CD14-positive monocyte (primary cell): ENCODE results near the gene TMEM184A. TPM values are rescaled to one million over a fixed set of nuclear protein-coding genes. Genes with fewer than 3 reads are reported as not detected.

Source experiments
- DNase-seq, 3 donors: peaks; one replicate each; pipeline ENCODE4 v3.0.0-alpha.2; 2011 to 2022
- H2AFZ ChIP-seq: 2 replicates; pipeline ENCODE4 v1.6.0; 2012; ENCODE audit warnings: mild to moderate bottlenecking, low read depth, low read length, inconsistent platforms; ENCODE audit not compliant: insufficient read depth, poor library complexity, severe bottlenecking
- H3K27ac ChIP-seq, 2 donors: 1 replicate in 1 of 2; 2 replicates in 1 of 2; pipeline ENCODE4 v1.5.1; 2012 to 2013; ENCODE audit warnings: low read length in 2 of 2, control low read depth in 1 of 2, inconsistent platforms in 1 of 2, low read depth in 1 of 2, mild to moderate bottlenecking in 1 of 2
- H3K27me3 ChIP-seq, 2 donors: one replicate each; pipeline versions ENCODE4 v1.6.0 to v1.6.1; 2011 to 2013; ENCODE audit warnings: low read length in 2 of 2; ENCODE audit not compliant: control insufficient read depth in 2 of 2, insufficient read depth in 2 of 2
- H3K36me3 ChIP-seq, 2 donors: replicated peaks in 1 of 2; 1 replicate in 1 of 2; 2 replicates in 1 of 2; pipeline versions ENCODE4 v1.5.1 to v1.6.1; 2012 to 2013; ENCODE audit warnings: low read length in 2 of 2, control low read depth in 1 of 2, inconsistent platforms in 1 of 2, mild to moderate bottlenecking in 1 of 2; ENCODE audit not compliant: insufficient read depth in 2 of 2, control insufficient read depth in 1 of 2
- H3K4me1 ChIP-seq, 2 donors: 1 replicate in 1 of 2; 2 replicates in 1 of 2; pipeline versions ENCODE4 v1.5.1 to v1.6.1; 2012 to 2013; ENCODE audit warnings: low read length in 2 of 2, control low read depth in 1 of 2, inconsistent platforms in 1 of 2, mild to moderate bottlenecking in 1 of 2, moderate library complexity in 1 of 2; ENCODE audit not compliant: insufficient read depth in 2 of 2, control insufficient read depth in 1 of 2
- H3K4me2 ChIP-seq: replicated peaks from 2 replicates; pipeline ENCODE3; 2012; ENCODE audit warnings: low read length, moderate library complexity, mild to moderate bottlenecking; ENCODE audit not compliant: poor library complexity, severe bottlenecking; ENCODE audit errors: extremely low read depth
- H3K4me3 ChIP-seq, 3 experiments: fragments of 200-600 bp in 1 of 3; sonication (generic) in 1 of 3; replicated peaks in 1 of 3; 1 replicate in 2 of 3; 2 replicates in 1 of 3; pipeline ENCODE4 v1.5.1; 2011 to 2013; ENCODE audit warnings: low read length in 3 of 3, mild to moderate bottlenecking in 3 of 3, control low read depth in 2 of 3, low read depth in 2 of 3, inconsistent platforms in 1 of 3, moderate library complexity in 1 of 3
- H3K79me2 ChIP-seq: 2 replicates; pipeline ENCODE4 v1.6.0; 2012; ENCODE audit warnings: mild to moderate bottlenecking, control low read depth, inconsistent platforms, low read length, moderate library complexity; ENCODE audit not compliant: insufficient read depth
- H3K9ac ChIP-seq: 2 replicates; pipeline ENCODE4 v1.6.0; 2017; ENCODE audit warnings: low read length, mild to moderate bottlenecking; ENCODE audit not compliant: insufficient read depth, poor library complexity, severe bottlenecking
- H3K9me3 ChIP-seq, 2 donors: replicated peaks in 1 of 2; 1 replicate in 1 of 2; 2 replicates in 1 of 2; pipeline versions ENCODE4 v1.5.1 to v1.6.1; 2012 to 2013; ENCODE audit warnings: low read length in 2 of 2, control low read depth in 1 of 2; ENCODE audit not compliant: control insufficient read depth in 1 of 2, insufficient read depth in 1 of 2
- H4K20me1 ChIP-seq: 2 replicates; pipeline ENCODE4 v1.6.0; 2012; ENCODE audit warnings: mild to moderate bottlenecking, low read length, control low read depth, moderate library complexity; ENCODE audit not compliant: insufficient read depth
- H3K27ac Mint-ChIP-seq, 7 donors: one replicate each; pipeline ENCODE4 v1.8.0; 2020; ENCODE audit warnings: mild to moderate bottlenecking in 7 of 7, mixed read lengths in 7 of 7, moderate library complexity in 6 of 7, inconsistent platforms in 2 of 7
- H3K27me3 Mint-ChIP-seq, 3 donors: one replicate each; pipeline ENCODE4 v1.8.0; 2021 to 2022; ENCODE audit warnings: low read depth in 3 of 3, mild to moderate bottlenecking in 3 of 3, mixed read lengths in 3 of 3, moderate library complexity in 3 of 3, inconsistent platforms in 1 of 3
- H3K36me3 Mint-ChIP-seq, 2 donors: one replicate each; pipeline ENCODE4 v1.8.0; 2020; ENCODE audit warnings: mixed read lengths in 2 of 2, inconsistent platforms in 1 of 2, mild to moderate bottlenecking in 1 of 2
- H3K4me1 Mint-ChIP-seq: one replicate; pipeline ENCODE4 v1.8.0; 2020; ENCODE audit warnings: mild to moderate bottlenecking, mixed read lengths
- H3K4me3 Mint-ChIP-seq, 2 donors: one replicate each; pipeline ENCODE4 v1.8.0; 2020; ENCODE audit warnings: mild to moderate bottlenecking in 2 of 2, mixed read lengths in 2 of 2, moderate library complexity in 1 of 2
- H3K9me3 Mint-ChIP-seq, 7 donors: one replicate each; pipeline ENCODE4 v1.8.0; 2020 to 2022; ENCODE audit warnings: mixed read lengths in 7 of 7, mild to moderate bottlenecking in 6 of 7, moderate library complexity in 6 of 7, inconsistent platforms in 2 of 7
- WGBS: methylation state at CpG from one replicate; pipeline ENCODE4 v1.1.5; 2013; ENCODE audit warnings: missing lambda C conversion rate; ENCODE audit not compliant: insufficient coverage; 5-methylcytosine and 5-hydroxymethylcytosine counted together
- intact Hi-C, 2 donors: fragments of 100-400 bp; cut with micrococcal nuclease; formaldehyde crosslinking; loops; one replicate each; pipeline versions ENCODE4 v1.15.0 to v1.15.1; 2023
- polyA plus RNA-seq, 3 donors: library from polyadenylated mRNA; depleted of rRNA in 1 of 3; unstranded in 2 of 3; stranded (reverse) in 1 of 3; fragments of 300-500 nt in 2 of 3; fragments of >200 nt in 1 of 3; fragmentation: Illumina TruSeq in 2 of 3; gene quantifications; 1 replicate in 2 of 3; 2 replicates in 1 of 3; pipeline ENCODE4 v1.2.3, GENCODE V29; 2012 to 2021
- TF ChIP-seq, protein P1 (sequence below): fragments of 200-600 bp; IDR thresholded peaks from one replicate; pipeline ENCODE4 v1.8.0; 2022; ENCODE audit warnings: antibody characterized with exemption, mild to moderate bottlenecking

Gene TMEM184A
- polyA plus RNA-seq, 3 donors: not detected

DNA sequence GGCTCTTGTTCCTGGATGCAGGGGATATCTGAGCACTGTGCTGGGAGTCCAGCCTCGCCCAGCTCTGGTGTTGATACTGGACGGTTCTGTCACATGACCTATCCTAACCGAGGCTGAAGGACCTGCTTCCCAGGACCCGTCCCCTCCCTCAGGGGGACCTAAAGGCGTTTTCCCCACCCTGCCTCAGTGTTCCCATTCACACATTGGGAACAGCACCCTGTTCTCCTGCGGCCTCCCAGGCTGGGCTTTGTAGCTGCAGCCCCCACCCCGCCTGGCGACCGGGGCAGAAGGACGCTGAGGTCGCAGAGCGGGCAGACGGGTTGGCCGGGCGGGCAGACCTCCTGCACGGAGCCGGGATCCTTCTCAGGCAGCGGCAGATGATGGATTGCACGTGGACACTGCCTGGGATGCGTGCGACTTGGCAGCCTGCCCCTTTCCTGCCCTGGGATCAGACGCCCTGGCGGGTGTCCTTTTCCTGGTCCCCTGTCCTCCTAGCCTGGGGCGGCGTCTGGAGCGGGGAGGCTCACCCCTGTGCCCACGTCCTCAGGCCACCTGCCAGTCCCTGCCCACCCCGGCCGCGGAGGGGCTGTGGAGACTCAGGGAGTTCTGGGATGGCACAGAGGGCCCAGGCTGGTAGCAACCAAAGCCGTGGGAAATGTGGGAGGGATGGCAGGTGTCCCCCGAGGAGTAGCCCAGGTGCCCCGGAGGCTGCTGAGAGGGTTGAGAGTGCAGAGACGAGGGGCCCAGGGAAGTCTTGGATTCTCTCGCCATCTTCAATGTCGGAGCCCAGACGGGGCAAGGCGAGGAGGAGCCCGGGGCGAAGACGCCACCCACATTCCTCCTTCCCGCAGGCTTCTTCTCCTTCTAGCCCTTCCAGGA is 31.1 kb upstream of the TMEM184A start:
- WGBS: 94% methylated on average over 33 of the region's 42 CpGs
- H3K4me2 ChIP-seq: no peak overlapping the region
- no peak overlapping the region for H2AFZ ChIP-seq
- peaks cover 2 to 13% of the 10 kb centered on the region in 2 donors for H3K27me3 ChIP-seq
- DNase-seq: no peak
- H3K4me3 ChIP-seq: no peak overlapping the region
- no peak overlapping the region for H3K27ac ChIP-seq
- Mint-ChIP-seq H3K4me3 (no peak overlapping the region), H3K4me1 (no peaks in the 10 kb centered on the region), H3K27ac (no peak overlapping the region), H3K27me3 (peaks cover 20 to 25% (median 22%) of the 10 kb centered on the region in 3 donors), H3K9me3 (peaks cover 6 to 15% (median 10%) of the 10 kb centered on the region in 7 donors), H3K36me3 (no peaks in the 10 kb centered on the region)
- no peaks in the 10 kb centered on the region for H3K4me1 ChIP-seq
- no peaks in the 10 kb centered on the region for H3K36me3 ChIP-seq
- no peaks in the 10 kb centered on the region for H4K20me1 ChIP-seq
- intact Hi-C loops: no loop called here
- peaks cover 6 to 10% of the 10 kb centered on the region in 2 donors for H3K9me3 ChIP-seq
- TF ChIP-seq, protein P1, sequence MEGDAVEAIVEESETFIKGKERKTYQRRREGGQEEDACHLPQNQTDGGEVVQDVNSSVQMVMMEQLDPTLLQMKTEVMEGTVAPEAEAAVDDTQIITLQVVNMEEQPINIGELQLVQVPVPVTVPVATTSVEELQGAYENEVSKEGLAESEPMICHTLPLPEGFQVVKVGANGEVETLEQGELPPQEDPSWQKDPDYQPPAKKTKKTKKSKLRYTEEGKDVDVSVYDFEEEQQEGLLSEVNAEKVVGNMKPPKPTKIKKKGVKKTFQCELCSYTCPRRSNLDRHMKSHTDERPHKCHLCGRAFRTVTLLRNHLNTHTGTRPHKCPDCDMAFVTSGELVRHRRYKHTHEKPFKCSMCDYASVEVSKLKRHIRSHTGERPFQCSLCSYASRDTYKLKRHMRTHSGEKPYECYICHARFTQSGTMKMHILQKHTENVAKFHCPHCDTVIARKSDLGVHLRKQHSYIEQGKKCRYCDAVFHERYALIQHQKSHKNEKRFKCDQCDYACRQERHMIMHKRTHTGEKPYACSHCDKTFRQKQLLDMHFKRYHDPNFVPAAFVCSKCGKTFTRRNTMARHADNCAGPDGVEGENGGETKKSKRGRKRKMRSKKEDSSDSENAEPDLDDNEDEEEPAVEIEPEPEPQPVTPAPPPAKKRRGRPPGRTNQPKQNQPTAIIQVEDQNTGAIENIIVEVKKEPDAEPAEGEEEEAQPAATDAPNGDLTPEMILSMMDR: no peak
- H3K9ac ChIP-seq: no peak overlapping the region
- H3K79me2 ChIP-seq: no peaks in the 10 kb centered on the region

DNA sequence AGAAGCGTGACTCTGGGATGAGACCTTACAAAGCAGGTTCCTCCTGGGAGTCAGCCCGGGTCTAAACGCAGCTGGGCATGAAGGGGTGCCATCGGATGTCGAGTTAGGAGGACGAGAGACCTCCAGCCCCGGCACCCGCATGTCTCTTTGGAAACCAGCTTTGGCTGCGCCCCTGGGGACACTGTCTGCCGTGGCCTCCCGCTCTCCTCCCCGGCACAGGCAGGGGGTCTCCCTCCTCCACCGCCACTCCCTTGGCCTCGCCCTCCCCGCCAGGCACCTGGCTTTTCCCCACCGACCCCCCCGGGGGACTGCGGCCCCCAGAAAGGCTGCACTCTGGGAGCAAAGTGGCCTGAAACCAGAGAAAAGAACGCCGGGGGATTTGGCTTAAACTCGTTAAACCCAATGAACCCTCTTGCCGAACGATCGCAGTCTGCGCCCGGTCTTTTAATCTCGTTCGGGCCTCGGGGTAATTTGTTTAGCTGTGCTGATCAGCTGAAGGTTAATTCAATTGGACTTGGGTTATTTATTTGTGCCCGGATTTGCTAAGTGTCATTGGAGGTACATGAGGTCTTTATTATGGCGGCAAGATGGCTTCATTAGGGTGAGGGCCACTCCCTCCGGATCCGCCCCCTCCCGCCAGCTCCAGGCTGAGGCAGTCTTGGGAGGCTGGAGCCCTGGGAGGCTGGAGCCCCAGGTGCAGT is 30.3 kb upstream of the TMEM184A start:
- H3K4me2 ChIP-seq: no peak overlapping the region
- Mint-ChIP-seq H3K27me3 (peaks cover 12 to 19% (median 15%) of the 10 kb centered on the region in 3 donors), H3K4me1 (no peaks in the 10 kb centered on the region), H3K9me3 (peaks cover 6 to 15% (median 10%) of the 10 kb centered on the region in 7 donors), H3K27ac (no peak overlapping the region), H3K36me3 (no peaks in the 10 kb centered on the region), H3K4me3 (no peak overlapping the region)
- peaks cover 0 to 5% of the 10 kb centered on the region in 2 donors for H3K27me3 ChIP-seq
- no peak overlapping the region for H3K4me3 ChIP-seq
- no peak overlapping the region for H2AFZ ChIP-seq
- 94% methylated on average over 30 of the region's 34 CpGs for WGBS
- H3K4me1 ChIP-seq: no peaks in the 10 kb centered on the region
- TF ChIP-seq, protein P1: no peak
- H3K9ac ChIP-seq: no peak overlapping the region
- no peak overlapping the region for H3K27ac ChIP-seq
- peaks cover 6 to 10% of the 10 kb centered on the region in 2 donors for H3K9me3 ChIP-seq
- DNase-seq: no peak
- no peaks in the 10 kb centered on the region for H3K79me2 ChIP-seq
- intact Hi-C loops: no loop called here
- H4K20me1 ChIP-seq: no peaks in the 10 kb centered on the region
- H3K36me3 ChIP-seq: no peaks in the 10 kb centered on the region
